SK-N-SH (cell line): ENCODE measurements around the gene CERS6. TPM values are rescaled to one million over a fixed set of nuclear protein-coding genes. Genes with fewer than 3 reads are reported as not detected.

Source experiments
- CTCF ChIA-PET: fragments of 300-600, 350-600 bp; formaldehyde crosslinking; extraction: SDS; loops from one replicate; lab custom pipeline; 2021; lab: Yijun Ruan, JAX
- POLR2A ChIA-PET: fragments of 350-600 bp; sonication (Branson Sonifier 250); formaldehyde crosslinking; extraction: SDS; loops from one replicate; lab custom pipeline; 2020; ENCODE audit warnings: antibody characterized with exemption, inconsistent platforms; lab: Yijun Ruan, JAX
- DNase-seq: peaks from one replicate; pipeline ENCODE4 v3.0.0; 2012
- H2AFZ ChIP-seq: fragments of 200-600 bp; sonication (generic); 2 replicates; pipeline ENCODE4 v1.8.1; 2016; ENCODE audit warnings: antibody characterized with exemption, mild to moderate bottlenecking, low read depth
- H3F3A ChIP-seq: fragments of 200-600 bp; sonication (generic); replicated peaks from 2 replicates; pipeline ENCODE3; 2016; ENCODE audit warnings: antibody characterized with exemption, mild to moderate bottlenecking; ENCODE audit not compliant: insufficient read depth
- H3K27ac ChIP-seq, 2 experiments: fragments of 200-500 bp in 1 of 2; fragments of 200-600 bp in 1 of 2; sonication (Bioruptor generic) in 1 of 2; sonication (generic), shearing (Covaris generic) in 1 of 2; 2 replicates each; pipeline versions ENCODE4 v1.5.1 to v1.6.1; 2014 to 2016; ENCODE audit warnings: low read depth in 2 of 2, inconsistent platforms in 1 of 2, low read length in 1 of 2, mild to moderate bottlenecking in 1 of 2, mixed read lengths in 1 of 2
- H3K27me3 ChIP-seq: fragments of 200-600 bp; sonication (generic), shearing (Covaris generic); 2 replicates; pipeline ENCODE4 v1.6.1; 2016; ENCODE audit warnings: mixed run types; ENCODE audit not compliant: insufficient read depth
- H3K36me3 ChIP-seq, 2 experiments: fragments of 200-500 bp in 1 of 2; fragments of 200-600 bp in 1 of 2; sonication (Bioruptor generic) in 1 of 2; sonication (generic) in 1 of 2; replicated peaks in 1 of 2; 2 replicates each; pipeline versions ENCODE3 to v1.5.1; 2014 to 2016; ENCODE audit warnings: low read length in 1 of 2, mild to moderate bottlenecking in 1 of 2; ENCODE audit not compliant: insufficient read depth in 2 of 2, control insufficient read depth in 1 of 2
- H3K4me1 ChIP-seq, 2 experiments: fragments of 200-500 bp in 1 of 2; fragments of 200-600 bp in 1 of 2; sonication (Bioruptor generic) in 1 of 2; sonication (generic), shearing (Covaris generic) in 1 of 2; 2 replicates each; pipeline versions ENCODE4 v1.5.1 to v1.6.1; 2014 to 2016; ENCODE audit warnings: low read depth in 1 of 2, low read length in 1 of 2, mixed run types in 1 of 2; ENCODE audit not compliant: insufficient read depth in 2 of 2, control insufficient read depth in 1 of 2
- H3K4me2 ChIP-seq: fragments of 200-600 bp; sonication (generic), shearing (Covaris generic); 2 replicates; pipeline ENCODE4 v1.6.1; 2017; ENCODE audit warnings: mixed run types
- H3K4me3 ChIP-seq, 2 experiments: fragments of 200-500 bp in 1 of 2; fragments of 200-600 bp in 1 of 2; sonication (Bioruptor generic) in 1 of 2; sonication (generic), shearing (Covaris generic) in 1 of 2; 2 replicates each; pipeline versions ENCODE4 v1.5.1 to v1.8.1; 2014 to 2016; ENCODE audit warnings: low read depth in 2 of 2, inconsistent platforms in 1 of 2, low read length in 1 of 2, mild to moderate bottlenecking in 1 of 2, mixed read lengths in 1 of 2, moderate library complexity in 1 of 2
- H3K79me2 ChIP-seq: fragments of 200-600 bp; sonication (generic); 2 replicates; pipeline ENCODE4 v1.8.1; 2017; ENCODE audit warnings: mild to moderate bottlenecking; ENCODE audit not compliant: insufficient read depth
- H3K9ac ChIP-seq: fragments of 200-600 bp; sonication (generic); 2 replicates; pipeline ENCODE4 v1.6.1; 2017; ENCODE audit warnings: mixed run types
- H3K9me2 ChIP-seq: fragments of 200-600 bp; sonication (generic); 2 replicates; pipeline ENCODE4 v1.6.1; 2017; ENCODE audit warnings: mixed run types
- H3K9me3 ChIP-seq: fragments of 200-600 bp; sonication (generic); 2 replicates; pipeline ENCODE4 v1.6.1; 2017; ENCODE audit warnings: mixed run types, mild to moderate bottlenecking, moderate library complexity
- H4K20me1 ChIP-seq: fragments of 200-600 bp; sonication (generic); 2 replicates; pipeline ENCODE4 v1.6.1; 2017; ENCODE audit warnings: mild to moderate bottlenecking, mixed run types; ENCODE audit not compliant: insufficient read depth
- FOSL2 ChIP-seq: IDR thresholded peaks from 2 replicates; pipeline ENCODE4 v1.4.0; 2012; ENCODE audit warnings: low read depth, mild to moderate bottlenecking, moderate library complexity, borderline replicate concordance
- FOXJ3 ChIP-seq: sonication (generic); formaldehyde crosslinking; IDR thresholded peaks from 2 replicates; pipeline ENCODE4 v1.5.1; 2020; ENCODE audit warnings: mild to moderate bottlenecking, missing genetic modification reagents
- FOXM1 ChIP-seq: IDR thresholded peaks from 2 replicates; pipeline ENCODE4 v1.4.0; 2012; ENCODE audit warnings: low read depth, mild to moderate bottlenecking
- GABPA ChIP-seq: IDR thresholded peaks from 2 replicates; pipeline ENCODE4 v1.4.0; 2012; ENCODE audit warnings: low read depth, mild to moderate bottlenecking
- MEF2A ChIP-seq: IDR thresholded peaks from 2 replicates; pipeline ENCODE4 v1.4.0; 2012; ENCODE audit warnings: low read depth, borderline replicate concordance
- MXI1 ChIP-seq: IDR thresholded peaks from 2 replicates; pipeline ENCODE4 v1.6.1; 2012; ENCODE audit warnings: mild to moderate bottlenecking, low read depth, low read length, improper control_type of control experiment
- RAD21 ChIP-seq: IDR thresholded peaks from 2 replicates; pipeline ENCODE4 v1.6.1; 2012; ENCODE audit warnings: mild to moderate bottlenecking, low read length
- REST ChIP-seq: IDR thresholded peaks from 2 replicates; pipeline ENCODE4 v1.6.1; 2012; ENCODE audit warnings: mild to moderate bottlenecking, low read depth, low read length, moderate library complexity
- RFX5 ChIP-seq: IDR thresholded peaks from 2 replicates; pipeline ENCODE4 v1.6.1; 2012; ENCODE audit warnings: mild to moderate bottlenecking, improper control_type of control experiment, low read length
- SIN3A ChIP-seq: IDR thresholded peaks from 2 replicates; pipeline ENCODE4 v1.6.1; 2012; ENCODE audit warnings: low read depth, mild to moderate bottlenecking, low read length, moderate library complexity, borderline replicate concordance
- SMC3 ChIP-seq: IDR thresholded peaks from 2 replicates; pipeline ENCODE4 v1.6.1; 2012; ENCODE audit warnings: low read depth, low read length, improper control_type of control experiment
- TCF12 ChIP-seq: IDR thresholded peaks from 2 replicates; pipeline ENCODE4 v1.4.0; 2012
- YY1 ChIP-seq: IDR thresholded peaks from 2 replicates; pipeline ENCODE4 v1.4.0; 2012; ENCODE audit warnings: low read depth, mild to moderate bottlenecking
- WGBS: methylation state at CpG from one replicate; pipeline ENCODE4 v1.1.6; 2017; ENCODE audit warnings: low lambda C conversion rate; 5-methylcytosine and 5-hydroxymethylcytosine counted together
- polyA plus RNA-seq, 3 experiments: library from polyadenylated mRNA; depleted of rRNA; stranded (reverse); fragments of >200 nt; gene quantifications; 2 replicates each; pipeline ENCODE4 v1.2.3, GENCODE V29; 2012
- TF ChIP-seq, protein P1 (sequence below): fragments of 150-350 bp; IDR thresholded peaks from 2 replicates; pipeline ENCODE4 v1.6.1; 2017; ENCODE audit warnings: antibody characterized with exemption, low read length, low read depth, borderline replicate concordance
- TF ChIP-seq, protein P2 (sequence below): IDR thresholded peaks from 2 replicates; pipeline ENCODE4 v1.4.0; 2012; ENCODE audit warnings: low read depth, borderline replicate concordance

CERS6 gene
- polyA plus RNA-seq, 1 of the 3 experiments (the other 2 are of a cell fraction): 1.8 TPM

GRCh38 chr2:168732506-168732905 lies 276.4 kb downstream of the CERS6 start:
- no peaks in the 10 kb centered on the region for H3K36me3 ChIP-seq
- CTCF ChIA-PET: no interaction called here
- TF ChIP-seq FOSL2: no peak
- no peak for TF ChIP-seq SIN3A
- no peak for TF ChIP-seq MXI1
- TF ChIP-seq FOXJ3 (CRISPR knock-in tag): no peak
- no peak for TF ChIP-seq GABPA
- no peak for TF ChIP-seq TCF12
- no peak for TF ChIP-seq YY1
- no peak for TF ChIP-seq RFX5
- TF ChIP-seq, protein P1, sequence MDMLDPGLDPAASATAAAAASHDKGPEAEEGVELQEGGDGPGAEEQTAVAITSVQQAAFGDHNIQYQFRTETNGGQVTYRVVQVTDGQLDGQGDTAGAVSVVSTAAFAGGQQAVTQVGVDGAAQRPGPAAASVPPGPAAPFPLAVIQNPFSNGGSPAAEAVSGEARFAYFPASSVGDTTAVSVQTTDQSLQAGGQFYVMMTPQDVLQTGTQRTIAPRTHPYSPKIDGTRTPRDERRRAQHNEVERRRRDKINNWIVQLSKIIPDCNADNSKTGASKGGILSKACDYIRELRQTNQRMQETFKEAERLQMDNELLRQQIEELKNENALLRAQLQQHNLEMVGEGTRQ: no peak
- TF ChIP-seq SMC3: no peak
- TF ChIP-seq FOXM1: no peak
- TF ChIP-seq RAD21: no peak
- no peak for TF ChIP-seq MEF2A
- TF ChIP-seq, protein P2, sequence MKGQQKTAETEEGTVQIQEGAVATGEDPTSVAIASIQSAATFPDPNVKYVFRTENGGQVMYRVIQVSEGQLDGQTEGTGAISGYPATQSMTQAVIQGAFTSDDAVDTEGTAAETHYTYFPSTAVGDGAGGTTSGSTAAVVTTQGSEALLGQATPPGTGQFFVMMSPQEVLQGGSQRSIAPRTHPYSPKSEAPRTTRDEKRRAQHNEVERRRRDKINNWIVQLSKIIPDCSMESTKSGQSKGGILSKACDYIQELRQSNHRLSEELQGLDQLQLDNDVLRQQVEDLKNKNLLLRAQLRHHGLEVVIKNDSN: no peak

GRCh38 chr2:168734199-168734760 lies 278.2 kb downstream of the CERS6 start:
- Histone ChIP-seq H3K4me2 (no peak overlapping the region), H3K36me3 (no peaks in the 10 kb centered on the region)
- POLR2A ChIA-PET: no interaction called here
- TF ChIP-seq MEF2A (no peak), REST (no peak), FOSL2 (no peak)
- TF ChIP-seq, all 33 proteins: peak for 0
- Histone ChIP-seq H3K27ac (no peak overlapping the region), H3F3A (no peaks in the 10 kb centered on the region), H3K4me1 (peaks cover 0 to 10% of the 10 kb centered on the region in 2 experiments; a peak in 2 of 4 replicates), H2AFZ (no peak overlapping the region), H3K9me2 (no peaks in the 10 kb centered on the region), H4K20me1 (no peaks in the 10 kb centered on the region), H3K9ac (no peak overlapping the region), H3K4me3 (no peak overlapping the region), H3K9me3 (no peaks in the 10 kb centered on the region), H3K79me2 (no peaks in the 10 kb centered on the region), H3K27me3 (no peaks in the 10 kb centered on the region)
- no peak for DNase-seq
- 98% methylated on average over 6 of the region's 6 CpGs for whole genome bisulfite sequencing
- CTCF ChIA-PET: interaction anchor here (1.4 kb wide), 1 partner anchor 25 kb away, joined by 3 read pairs; no protein-coding TSS in a partner anchor

More at GRCh38 chr2:168732506-168732905, 276.4 kb downstream of the CERS6 start:
- POLR2A ChIA-PET: no interaction called here
- H3K79me2 ChIP-seq: no peaks in the 10 kb centered on the region
- H3K9me3 ChIP-seq: no peaks in the 10 kb centered on the region
- H3K9me2 ChIP-seq: no peaks in the 10 kb centered on the region
- no peak overlapping the region for H3K4me2 ChIP-seq
- H3K4me3 ChIP-seq: no peak overlapping the region
- H2AFZ ChIP-seq: no peak overlapping the region
- H3K9ac ChIP-seq: no peak overlapping the region
- no peaks in the 10 kb centered on the region for H3F3A ChIP-seq
- H3K27ac ChIP-seq: no peak overlapping the region
- H4K20me1 ChIP-seq: no peaks in the 10 kb centered on the region
- no peaks in the 10 kb centered on the region for H3K27me3 ChIP-seq
- peaks cover 0 to 11% of the 10 kb centered on the region in 2 experiments; a peak in 2 of 4 replicates for H3K4me1 ChIP-seq
- no peak for DNase-seq
